ENCODE results near the gene DGKG. TPM values are rescaled to one million over a fixed set of nuclear protein-coding genes. Genes with fewer than 3 reads are reported as not detected.

The DGKG gene
- total and polyA plus RNA-seq, 9 of the 15 experiments (the other 6 are each of a cell fraction or from before 2014, with no cell fraction given), result 0.01 to 0.36 (median 0.15) TPM

GRCh38 chr3:186259612-186260383, 102.2 kb downstream of the DGKG start (continued):
- TF ChIP-seq, protein P1, sequence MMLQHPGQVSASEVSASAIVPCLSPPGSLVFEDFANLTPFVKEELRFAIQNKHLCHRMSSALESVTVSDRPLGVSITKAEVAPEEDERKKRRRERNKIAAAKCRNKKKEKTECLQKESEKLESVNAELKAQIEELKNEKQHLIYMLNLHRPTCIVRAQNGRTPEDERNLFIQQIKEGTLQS (IDR thresholded peaks at IDR 0.05), result 0 out of 2 replicates have a peak, but pooled peaks have one; percentile 59
- TF ChIP-seq, protein P1 (CRISPR knock-in tag; conservative IDR thresholded peaks at IDR 0.05), result no peak
- TF ChIP-seq ZNF57 (CRISPR knock-in tag; IDR thresholded peaks at IDR 0.05) (no peak), EGR1 (conservative IDR thresholded peaks at IDR 0.05) (no peak), HDAC3 (IDR thresholded peaks at IDR 0.05; ENCODE audit: borderline replicate concordance, partially characterized antibody) (no peak), PPARD (CRISPR knock-in tag; IDR thresholded peaks at IDR 0.05) (no peak), CEBPG (CRISPR knock-in tag; IDR thresholded peaks at IDR 0.05) (no peak), CEBPG (tag; conservative IDR thresholded peaks at IDR 0.05 in 1 of 2, IDR thresholded peaks at IDR 0.05 in 1 of 2) (0 out of 4 replicates have a peak, but pooled peaks of 1 of the 2 experiments have one; percentile 15), CHCHD3 (CRISPR knock-in tag; IDR thresholded peaks at IDR 0.05) (no peak), ZEB2 (IDR thresholded peaks at IDR 0.05) (0 out of 2 replicates have a peak, but pooled peaks have one; percentile 29), CHD4 (IDR thresholded peaks at IDR 0.05; ENCODE audit: insufficient read depth, insufficient replicate concordance, low read depth, low read length, poor library complexity, severe bottlenecking) (no peak), RCOR1 (IDR thresholded peaks at IDR 0.05; ENCODE audit: borderline replicate concordance in 1 of 2, low read depth in 2 of 2, low read length in 2 of 2) (peak in 1 of 2 experiments; percentile 11; a peak in 1 of 4 replicates), ZBTB11 (CRISPR knock-in tag; IDR thresholded peaks at IDR 0.05) (no peak), NR3C1 (CRISPR knock-in tag; IDR thresholded peaks at IDR 0.05) (no peak), SUPT5H (IDR thresholded peaks at IDR 0.05) (no peak), JUND (IDR thresholded peaks at IDR 0.05; ENCODE audit: borderline replicate concordance, low read depth, low read length) (peak; percentile 36; the same call in 1 of the 2 replicates), JUND (tag; IDR thresholded peaks at IDR 0.05; ENCODE audit: borderline replicate concordance, low read depth, low read length) (no peak; the same call in 2 of the 3 replicates), ILF3 (IDR thresholded peaks at IDR 0.05; ENCODE audit: borderline replicate concordance) (no peak), DPF2 (IDR thresholded peaks at IDR 0.05) (peak; percentile 56), CC2D1A (IDR thresholded peaks at IDR 0.05) (peak; percentile 48; the same call in 1 of the 2 replicates), ZNF12 (CRISPR knock-in tag; IDR thresholded peaks at IDR 0.05) (no peak)
- TF ChIP-seq, protein P2, sequence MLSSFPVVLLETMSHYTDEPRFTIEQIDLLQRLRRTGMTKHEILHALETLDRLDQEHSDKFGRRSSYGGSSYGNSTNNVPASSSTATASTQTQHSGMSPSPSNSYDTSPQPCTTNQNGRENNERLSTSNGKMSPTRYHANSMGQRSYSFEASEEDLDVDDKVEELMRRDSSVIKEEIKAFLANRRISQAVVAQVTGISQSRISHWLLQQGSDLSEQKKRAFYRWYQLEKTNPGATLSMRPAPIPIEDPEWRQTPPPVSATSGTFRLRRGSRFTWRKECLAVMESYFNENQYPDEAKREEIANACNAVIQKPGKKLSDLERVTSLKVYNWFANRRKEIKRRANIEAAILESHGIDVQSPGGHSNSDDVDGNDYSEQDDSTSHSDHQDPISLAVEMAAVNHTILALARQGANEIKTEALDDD (IDR thresholded peaks at IDR 0.05), result no peak
